Left forelimb (tissue), 1 donor: ENCODE measurements around the gene SMARCD3.
A peak's percentile ranks its signal among the peaks of the same experiment; 100 is the strongest.

ENCODE experiments used
- DNase-seq: peaks from one replicate; pipeline ENCODE4 v3.0.0-alpha.2; 2018; ENCODE audit warnings: low spot score

The SMARCD3 gene

DNA sequence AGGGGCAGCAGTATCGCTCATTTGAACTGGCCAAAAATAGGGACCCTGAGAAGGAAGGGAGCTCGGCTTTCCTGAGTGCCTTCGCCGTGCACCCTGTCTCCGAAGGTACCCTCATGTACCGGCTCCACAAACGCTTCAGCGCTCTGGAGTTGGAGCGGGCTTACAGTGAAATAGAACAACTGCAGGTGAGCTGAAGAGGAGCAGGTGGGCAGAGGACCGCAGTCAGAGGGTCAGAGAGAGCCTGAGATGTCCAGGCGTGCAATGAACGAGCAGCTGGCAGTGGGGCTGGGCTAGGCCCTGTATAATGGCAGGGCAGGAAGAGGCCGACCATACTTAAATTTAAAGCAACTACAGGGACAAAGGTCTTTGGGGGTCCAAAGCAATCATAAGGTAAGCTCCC, 12.1 kb downstream of the SMARCD3 start:
- DNase-seq = no peak

DNA sequence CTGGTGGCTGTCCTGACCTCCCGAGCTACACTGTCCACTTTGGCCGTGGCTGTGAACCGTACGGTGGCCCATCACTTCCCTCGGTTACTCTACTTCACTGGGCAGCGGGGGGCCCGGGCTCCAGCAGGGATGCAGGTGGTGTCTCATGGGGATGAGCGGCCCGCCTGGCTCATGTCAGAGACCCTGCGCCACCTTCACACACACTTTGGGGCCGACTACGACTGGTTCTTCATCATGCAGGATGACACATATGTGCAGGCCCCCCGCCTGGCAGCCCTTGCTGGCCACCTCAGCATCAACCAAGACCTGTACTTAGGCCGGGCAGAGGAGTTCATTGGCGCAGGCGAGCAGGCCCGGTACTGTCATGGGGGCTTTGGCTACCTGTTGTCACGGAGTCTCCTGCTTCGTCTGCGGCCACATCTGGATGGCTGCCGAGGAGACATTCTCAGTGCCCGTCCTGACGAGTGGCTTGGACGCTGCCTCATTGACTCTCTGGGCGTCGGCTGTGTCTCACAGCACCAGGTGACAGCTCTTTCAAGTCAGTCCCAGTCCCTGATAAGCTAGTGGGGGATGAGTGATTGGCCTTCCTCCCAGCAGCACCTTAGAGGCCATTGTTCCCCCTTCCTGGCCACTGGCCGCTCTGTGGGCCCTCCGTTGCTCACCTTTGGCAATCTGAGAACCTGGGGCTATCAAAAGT, 13.3 kb downstream of the SMARCD3 start:
- DNase-seq = no peak

DNA sequence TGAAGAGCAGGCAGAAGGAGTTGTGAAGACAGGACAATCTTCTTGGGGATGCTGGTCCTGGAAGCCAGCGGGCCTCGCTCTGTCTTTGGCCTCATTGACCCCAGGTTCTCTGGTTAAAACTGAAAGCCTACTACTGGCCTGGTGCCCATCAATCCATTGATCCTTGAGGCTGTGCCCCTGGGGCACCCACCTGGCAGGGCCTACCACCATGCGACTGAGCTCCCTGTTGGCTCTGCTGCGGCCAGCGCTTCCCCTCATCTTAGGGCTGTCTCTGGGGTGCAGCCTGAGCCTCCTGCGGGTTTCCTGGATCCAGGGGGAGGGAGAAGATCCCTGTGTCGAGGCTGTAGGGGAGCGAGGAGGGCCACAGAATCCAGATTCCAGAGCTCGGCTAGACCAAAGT, 14.7 kb downstream of the SMARCD3 start:
- DNase-seq = no peak

DNA sequence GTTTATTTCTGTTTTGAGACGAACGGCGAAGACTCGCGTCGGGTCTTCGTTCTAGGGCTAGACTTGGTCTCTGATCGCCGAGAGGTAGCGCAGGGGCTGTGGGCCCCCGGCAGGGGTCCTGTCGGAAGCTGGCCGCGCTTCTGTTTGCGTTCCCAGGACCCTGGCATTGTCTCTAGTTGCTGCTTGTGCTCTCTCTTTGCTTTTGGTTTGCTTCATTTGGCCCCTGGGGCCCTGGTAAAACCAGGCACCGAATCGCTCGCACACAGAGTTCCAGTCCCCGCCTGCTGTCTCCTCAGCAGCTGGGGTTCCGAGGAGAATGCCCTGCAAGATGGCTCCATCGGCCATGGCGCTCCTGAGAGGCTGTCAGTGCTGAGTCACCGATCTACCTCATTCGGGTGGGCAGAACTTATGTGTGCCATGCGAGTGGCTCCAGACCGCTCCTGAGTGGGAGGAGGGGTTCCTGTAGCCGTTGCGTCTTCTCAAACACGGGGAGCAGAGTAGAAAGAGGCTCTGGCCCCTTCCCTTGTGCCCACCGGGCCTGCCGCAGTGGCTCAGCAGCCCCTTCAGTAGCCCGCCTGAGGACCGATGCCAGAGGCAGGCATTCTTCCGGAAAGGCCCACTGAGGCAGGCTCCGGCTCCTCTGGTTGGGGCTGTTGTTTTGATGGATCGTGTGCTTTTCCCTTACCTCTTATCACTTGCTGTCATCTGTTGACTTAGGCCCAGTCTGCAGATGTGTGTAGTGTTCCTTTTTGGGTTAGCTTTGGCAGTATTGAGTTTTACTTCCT, 15.4 kb downstream of the SMARCD3 start:
- DNase-seq = no peak

- DNase-seq = peak; percentile 92
These were observed 16.2 kb downstream of the SMARCD3 start, which contains the start of gene CHPF2 for GRCh38 chr7:151232091-151232916. CHPF2 (plus strand) TSS chr7:151232483; CDS start chr7:151234012, 1,529 bp downstream.

DNA sequence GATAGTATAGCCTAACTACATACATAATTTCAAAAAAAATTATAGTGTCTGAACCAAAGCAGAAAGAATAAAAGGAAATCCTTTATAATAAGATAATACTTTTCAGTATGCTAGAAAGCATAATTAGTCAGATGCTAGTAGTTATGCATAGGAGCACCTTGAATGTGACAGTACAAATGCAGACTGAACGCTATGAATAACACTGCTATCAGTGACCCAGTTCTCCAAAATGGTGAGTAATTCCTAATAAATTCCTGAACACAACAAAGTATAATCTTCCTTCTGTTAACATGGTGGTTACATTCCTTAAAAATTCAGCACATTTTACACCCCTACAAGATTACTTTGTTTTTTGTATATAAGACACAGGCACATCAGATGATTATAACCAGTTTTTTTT, 17.4 kb downstream of the SMARCD3 start:
- no peak for DNase-seq

DNA sequence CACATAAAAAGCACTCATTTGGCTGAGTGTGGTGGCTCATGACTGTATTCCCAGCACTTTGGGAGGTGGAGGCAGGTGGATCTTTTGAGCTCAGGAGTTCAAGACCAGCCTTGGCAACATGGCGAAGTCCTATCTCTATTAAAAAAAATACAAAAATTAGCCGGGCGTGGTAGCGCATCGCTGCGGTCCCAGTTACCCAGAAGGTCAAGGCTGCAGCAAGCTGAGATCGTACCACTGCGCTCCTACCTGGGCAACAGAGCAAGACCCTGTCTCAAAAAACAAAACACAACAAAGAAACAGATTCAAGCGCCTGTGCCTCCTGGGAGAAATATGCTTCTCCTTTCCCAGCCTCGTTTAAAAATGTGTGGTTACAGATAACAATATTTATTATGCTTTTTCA, 19.2 kb downstream of the SMARCD3 start:
- DNase-seq = no peak

GRCh38 chr7:151228024-151228866, 20.2 kb downstream of the SMARCD3 start:
- DNase-seq = no peak

DNA sequence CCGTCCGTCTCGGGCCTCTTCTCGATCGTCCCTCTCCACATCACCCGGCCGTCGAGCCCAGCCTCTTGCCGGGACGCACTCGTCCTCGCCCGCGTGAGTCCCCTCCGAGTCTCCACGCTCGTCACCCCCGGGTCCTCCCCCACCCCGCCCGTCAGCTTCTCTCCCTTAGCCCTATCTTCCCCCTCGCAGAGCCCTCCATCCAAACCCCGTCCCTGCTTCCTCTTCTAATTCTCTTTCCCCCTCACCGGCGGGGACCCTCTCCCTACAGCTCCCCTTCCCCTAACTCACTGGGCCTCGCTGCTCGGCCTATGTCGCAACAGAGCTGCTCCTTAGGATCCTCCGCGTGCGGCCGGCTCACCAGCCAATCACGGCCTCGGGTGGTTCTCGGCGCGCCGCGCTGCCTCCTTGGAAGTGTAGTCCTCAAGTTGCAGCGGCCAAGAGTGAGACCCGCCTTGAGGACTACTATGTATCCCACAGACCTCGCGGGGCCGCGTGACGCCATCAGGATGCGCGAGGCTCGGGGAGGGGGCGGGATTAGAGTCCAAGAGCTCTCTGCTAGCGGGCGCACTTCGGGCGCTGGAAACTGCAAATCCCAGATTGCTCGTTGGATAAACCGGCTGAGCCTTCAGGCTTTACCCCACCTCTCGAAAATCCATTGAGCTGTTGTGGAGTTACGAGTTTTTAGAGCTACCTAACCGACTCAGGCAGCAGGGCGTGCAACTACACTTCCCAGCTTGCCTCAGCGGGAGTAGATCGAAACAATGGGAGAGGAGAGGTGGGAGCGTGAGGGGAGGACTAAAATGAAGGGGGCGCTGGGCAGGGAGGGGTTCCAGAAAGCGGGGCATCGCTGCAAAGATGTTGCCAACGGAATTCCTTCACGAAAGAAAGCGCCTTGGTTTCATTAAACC, 21.4 kb downstream of the SMARCD3 start, which contains the start of gene ABCF2:
Gene ABCF2 (minus strand): TSS at position 331 of the 908 bp plus-strand sequence. CDS start 747 bp downstream, outside the sequence.
- peak; percentile 100 for DNase-seq

- DNase-seq = no peak
These were observed 22.0 kb downstream of the SMARCD3 start for GRCh38 chr7:151226560-151226874.

DNA sequence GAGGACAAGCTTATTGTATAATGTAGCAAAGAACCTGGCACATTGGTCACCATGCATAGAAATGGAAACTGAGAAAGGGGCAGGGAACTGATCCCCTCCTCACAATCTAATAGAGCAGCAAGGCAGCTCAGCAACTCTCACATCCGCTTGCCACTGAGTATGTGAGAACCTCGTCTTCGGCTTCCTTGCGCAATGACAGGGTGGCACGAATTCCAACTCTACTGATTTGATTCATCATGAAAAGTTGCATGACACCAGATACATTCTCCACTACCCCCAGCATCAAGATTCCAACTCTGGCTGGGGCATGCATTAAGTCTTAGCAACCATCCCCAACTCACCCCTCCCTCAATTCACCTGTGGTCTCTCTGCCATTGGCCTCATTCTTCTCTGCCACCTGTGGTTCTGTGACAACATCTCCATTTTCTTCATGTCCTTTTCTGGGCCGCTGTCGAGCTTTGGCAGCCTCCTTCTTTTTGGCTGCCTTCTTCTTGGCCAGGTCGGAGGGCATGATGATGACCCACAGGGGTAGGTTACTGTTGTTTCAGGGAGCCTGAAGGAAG, 22.5 kb downstream of the SMARCD3 start:
- DNase-seq = no peak

GRCh38 chr7:151223728-151224127, 24.8 kb downstream of the SMARCD3 start:
- DNase-seq = no peak

- no peak for DNase-seq
These were observed 30.3 kb downstream of the SMARCD3 start for GRCh38 chr7:151218170-151218569.

GRCh38 chr7:151215396-151215795, 33.1 kb downstream of the SMARCD3 start:
- DNase-seq = no peak

GRCh38 chr7:151213826-151214225, 34.7 kb downstream of the SMARCD3 start:
- DNase-seq = no peak

GRCh38 chr7:151212626-151213025, 35.9 kb downstream of the SMARCD3 start:
- no peak for DNase-seq

DNA sequence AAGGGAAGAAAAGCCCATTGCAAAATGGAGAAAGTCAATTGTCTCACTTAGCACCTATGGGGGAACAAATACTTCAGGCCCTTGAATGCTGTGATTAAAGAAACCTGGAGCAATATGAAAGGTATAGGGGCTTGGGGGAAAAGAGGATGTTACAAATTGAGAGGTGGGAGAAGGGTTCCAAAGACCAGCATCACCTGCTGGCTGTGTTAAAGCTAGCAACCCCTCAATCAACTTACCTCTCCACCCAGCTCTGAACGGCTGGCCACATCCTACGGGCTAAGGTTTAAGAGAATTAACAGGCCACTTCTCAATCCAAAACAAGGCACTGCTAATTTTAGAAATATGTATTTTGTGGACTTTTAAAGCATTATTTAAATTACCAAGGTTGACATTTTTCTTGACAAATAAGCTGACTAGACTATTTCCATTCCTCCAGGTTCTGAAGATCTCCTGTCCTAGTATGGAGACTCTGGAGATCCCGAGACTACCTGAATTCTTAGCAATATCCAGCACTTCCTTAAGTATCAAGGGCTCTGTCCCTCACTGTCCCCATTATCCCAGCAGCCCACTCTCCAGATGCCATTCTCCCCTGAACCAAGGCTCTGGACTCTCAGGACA, 37.2 kb downstream of the SMARCD3 start:
- no peak for DNase-seq

DNA sequence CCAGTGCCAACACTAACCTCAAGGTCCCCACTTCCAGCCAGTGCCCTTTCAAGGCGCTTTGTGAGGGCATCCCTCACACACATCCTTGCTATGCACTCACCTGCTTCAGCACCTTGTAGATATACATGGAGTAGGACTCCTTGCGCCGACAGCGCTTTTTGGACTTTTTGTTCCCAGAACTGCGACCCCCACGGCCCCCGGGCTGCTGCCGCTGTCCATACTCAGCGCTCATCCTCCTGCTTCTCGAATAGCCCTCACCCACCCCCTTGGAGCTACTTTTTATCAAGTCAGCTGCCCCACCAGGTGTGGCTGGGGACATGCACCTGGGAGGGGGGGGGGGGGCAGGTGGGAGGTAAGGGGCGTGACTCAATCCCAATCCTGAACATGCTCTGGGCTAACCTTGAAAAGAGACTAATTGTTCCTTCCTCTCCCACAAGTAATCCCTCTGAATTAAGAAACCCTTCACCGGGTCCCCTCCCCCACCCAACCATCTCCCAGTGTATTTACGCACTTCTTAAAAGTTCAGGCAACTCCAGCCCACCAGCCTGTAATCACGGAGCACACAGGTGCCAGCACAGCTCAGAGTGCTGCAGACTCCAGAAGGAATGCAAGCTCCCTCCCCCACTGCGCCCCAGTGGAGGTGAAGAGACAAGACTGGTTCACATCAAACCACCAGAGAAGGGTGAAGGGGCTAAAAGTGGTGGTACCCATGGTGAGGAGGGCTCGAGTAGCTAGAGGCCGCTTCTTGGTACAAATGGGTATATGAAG, 38.2 kb downstream of the SMARCD3 start, which contains the start of gene H2BK1:
Gene H2BK1 (minus strand): TSS at position 402 of the 768 bp plus-strand sequence. CDS start 170 bp downstream, at position 232.
- no peak for DNase-seq

- DNase-seq = no peak
These were observed 38.9 kb downstream of the SMARCD3 start for GRCh38 chr7:151209588-151209987.
